Stimulated activated CD4-positive, alpha-beta T cell treated with anti-CD3 and anti-CD28 coated beads, Interleukin-15, amount 100 ng/mL, for 48 hours (primary cell): ENCODE data around the gene CUX1.
"Not testable (repeated sequence)": the region's sequence is repeated elsewhere in the genome, so short reads cannot be mapped to it uniquely, and the experiment has no call there.

Experiments
- DNase-seq, 2 donors: peaks; one replicate each; pipeline ENCODE4 v3.0.0-alpha.2; 2020; ENCODE audit warnings: low read depth in 2 of 2

The CUX1 gene

GRCh38 chr7:102210787-102211186 lies 393.4 kb downstream of the CUX1 start:
- DNase-seq, result no peak

GRCh38 chr7:102211590-102212550 lies 394.4 kb downstream of the CUX1 start:
- no peak for DNase-seq

GRCh38 chr7:102214477-102215072 lies 397.1 kb downstream of the CUX1 start:
- no peak for DNase-seq

- no peak for DNase-seq
Measured at GRCh38 chr7:102215256-102215655, 397.8 kb downstream of the CUX1 start.

GRCh38 chr7:102215711-102216110 lies 398.3 kb downstream of the CUX1 start:
- DNase-seq, result no peak

GRCh38 chr7:102216573-102217314 lies 399.3 kb downstream of the CUX1 start:
- no peak for DNase-seq

- DNase-seq, result no peak
Measured at GRCh38 chr7:102220229-102220850, 402.9 kb downstream of the CUX1 start.

GRCh38 chr7:102220960-102221800 lies 403.8 kb downstream of the CUX1 start:
- no peak for DNase-seq

GRCh38 chr7:102221961-102222360 lies 404.5 kb downstream of the CUX1 start:
- no peak for DNase-seq

GRCh38 chr7:102222445-102222844 lies 405.0 kb downstream of the CUX1 start:
- DNase-seq, result no peak

GRCh38 chr7:102223184-102223583 lies 405.8 kb downstream of the CUX1 start:
- DNase-seq, result no peak

- no peak for DNase-seq
Measured at GRCh38 chr7:102225025-102225424, 407.6 kb downstream of the CUX1 start.

GRCh38 chr7:102227371-102227770 lies 409.9 kb downstream of the CUX1 start:
- DNase-seq, result no peak

GRCh38 chr7:102228935-102229334 lies 411.5 kb downstream of the CUX1 start:
- no peak for DNase-seq

GRCh38 chr7:102230162-102230561 lies 412.7 kb downstream of the CUX1 start:
- DNase-seq, result not testable (repeated sequence)

GRCh38 chr7:102230593-102230992 lies 413.2 kb downstream of the CUX1 start:
- no peak for DNase-seq

GRCh38 chr7:102232611-102233286 lies 415.3 kb downstream of the CUX1 start:
- DNase-seq, result no peak

GRCh38 chr7:102234131-102234530 lies 416.7 kb downstream of the CUX1 start:
- no peak for DNase-seq

- no peak for DNase-seq
Measured at GRCh38 chr7:102234801-102235550, 417.6 kb downstream of the CUX1 start.

GRCh38 chr7:102236102-102236501 lies 418.7 kb downstream of the CUX1 start:
- no peak for DNase-seq
